HG03159 (cell line): ENCODE results near the gene ATP11C.
"Not testable (repeated sequence)": the region's sequence is repeated elsewhere in the genome, so short reads cannot be mapped to it uniquely, and the experiment has no call there.

Experiments
- ATAC-seq: cut with Tn5 transposase; IDR thresholded peaks from one replicate; pipeline ENCODE4 v1.9.1; 2021; ENCODE audit warnings: mild to moderate bottlenecking, moderate library complexity; ENCODE audit not compliant: unreplicated experiment

The ATP11C gene

GRCh38 chrX:139736151-139736550 is 196.7 kb downstream of the ATP11C start:
- no peak for ATAC-seq

DNA sequence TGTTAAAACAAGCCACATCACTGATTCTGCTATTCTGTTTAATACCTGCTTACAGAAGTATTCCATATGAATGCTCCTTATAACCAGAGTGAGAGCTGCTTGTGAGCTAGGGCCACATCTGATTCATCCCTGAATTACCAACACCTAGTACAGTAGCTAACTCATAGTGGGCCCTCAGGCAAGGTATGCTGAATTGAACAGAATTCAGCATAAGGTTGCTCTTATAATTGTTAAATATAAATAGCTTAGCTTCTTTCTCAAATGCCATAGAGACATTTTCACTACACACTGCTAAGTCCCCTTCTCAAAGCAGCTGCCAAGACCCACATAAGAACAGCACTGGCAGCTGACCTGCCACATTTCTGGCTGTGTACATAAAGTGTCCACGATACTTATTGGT is 197.9 kb downstream of the ATP11C start:
- no peak for ATAC-seq

- peak; percentile 85 for ATAC-seq
Measured at GRCh38 chrX:139725720-139726119, 207.1 kb downstream of the ATP11C start.

DNA sequence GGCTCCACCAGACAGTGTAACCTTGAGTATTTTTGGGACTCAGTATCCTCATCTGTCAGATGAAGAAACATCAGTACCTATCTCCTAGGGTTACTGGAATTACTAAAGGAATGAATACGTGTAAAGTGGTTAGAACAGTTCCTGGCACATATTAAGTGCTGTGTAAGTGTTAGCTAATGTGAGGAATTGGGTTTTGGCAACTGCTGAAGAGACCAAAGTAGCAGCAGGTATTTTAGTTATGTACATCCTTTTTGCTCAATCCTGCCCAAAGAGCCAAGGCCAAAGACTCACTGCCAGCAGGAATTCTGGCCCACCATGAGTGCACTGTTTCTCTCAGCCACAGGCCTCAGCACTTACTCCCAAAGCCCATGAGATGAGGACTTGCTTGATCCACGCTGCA is 208.2 kb downstream of the ATP11C start:
- no peak for ATAC-seq

GRCh38 chrX:139720979-139721378 is 211.9 kb downstream of the ATP11C start:
- ATAC-seq = no peak

GRCh38 chrX:139720136-139720535 is 212.7 kb downstream of the ATP11C start:
- no peak for ATAC-seq

DNA sequence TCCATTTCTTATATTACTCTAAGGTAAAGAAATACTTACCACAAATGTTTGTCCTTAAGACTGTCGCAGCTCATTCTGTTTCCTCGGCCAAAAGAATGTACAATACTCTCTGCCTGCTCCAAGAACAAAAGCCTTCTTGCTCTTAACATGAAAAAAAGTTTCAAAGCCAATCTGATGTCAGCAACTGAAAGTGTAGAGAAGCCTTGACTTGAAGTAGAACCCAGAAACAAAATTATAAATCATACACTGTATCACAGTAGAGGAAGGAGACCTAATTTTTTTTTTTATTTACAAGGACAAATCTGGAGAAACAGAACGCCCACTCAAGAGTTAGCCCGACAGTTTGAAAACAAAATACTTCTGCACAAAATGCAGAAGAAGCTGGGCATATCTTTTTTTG is 224.8 kb downstream of the ATP11C start, which contains the start of gene MCF2:
Gene MCF2 (minus strand): TSS at position 101 of the 400 bp plus-strand sequence. CDS start 56,423 bp downstream, outside the sequence.
- no peak for ATAC-seq

DNA sequence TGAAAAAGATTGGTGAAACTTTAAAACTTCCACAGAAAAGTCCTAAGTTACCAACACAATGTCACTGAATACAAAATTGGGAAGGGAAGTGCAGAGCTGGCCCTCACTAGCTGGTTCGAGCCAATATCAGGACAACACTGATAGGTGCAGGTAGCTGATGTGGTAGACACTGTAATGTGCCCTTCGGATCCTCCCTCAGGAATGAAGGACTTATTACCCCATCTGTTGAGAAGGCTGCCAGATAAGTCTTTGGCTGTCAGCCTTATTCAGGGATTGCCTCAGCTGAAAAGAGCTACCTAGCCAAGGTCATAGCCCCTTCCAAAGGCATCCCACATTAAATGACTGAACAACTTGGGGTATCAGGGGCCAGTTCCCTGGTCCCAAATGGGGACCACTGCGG is 230.2 kb downstream of the ATP11C start:
- ATAC-seq = no peak

- no peak for ATAC-seq
Measured at GRCh38 chrX:139692908-139693307, 239.9 kb downstream of the ATP11C start.

GRCh38 chrX:139692506-139692849 is 240.4 kb downstream of the ATP11C start:
- no peak for ATAC-seq

GRCh38 chrX:139691843-139692505 is 240.9 kb downstream of the ATP11C start:
- no peak for ATAC-seq

GRCh38 chrX:139691493-139691842 is 241.4 kb downstream of the ATP11C start:
- no peak for ATAC-seq

DNA sequence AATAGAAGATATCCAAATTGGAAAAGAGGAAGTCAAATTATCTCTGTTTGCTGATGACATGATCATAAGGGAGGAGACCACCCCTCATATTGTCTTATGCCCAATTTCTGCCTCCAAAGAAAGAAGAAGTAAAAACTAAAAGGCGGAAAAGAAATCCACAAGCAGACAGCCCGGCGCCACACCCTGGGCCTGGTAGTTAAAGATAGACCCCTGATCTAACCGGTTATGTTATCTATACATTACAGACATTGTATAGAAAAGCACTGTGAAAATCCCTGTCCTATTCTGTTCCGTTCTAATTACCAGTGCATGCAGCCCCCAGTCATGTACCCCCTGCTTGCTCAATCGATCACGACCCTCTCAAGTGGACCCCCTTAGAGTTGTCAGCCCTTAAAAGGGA is 247.7 kb downstream of the ATP11C start:
- not testable (repeated sequence) for ATAC-seq

DNA sequence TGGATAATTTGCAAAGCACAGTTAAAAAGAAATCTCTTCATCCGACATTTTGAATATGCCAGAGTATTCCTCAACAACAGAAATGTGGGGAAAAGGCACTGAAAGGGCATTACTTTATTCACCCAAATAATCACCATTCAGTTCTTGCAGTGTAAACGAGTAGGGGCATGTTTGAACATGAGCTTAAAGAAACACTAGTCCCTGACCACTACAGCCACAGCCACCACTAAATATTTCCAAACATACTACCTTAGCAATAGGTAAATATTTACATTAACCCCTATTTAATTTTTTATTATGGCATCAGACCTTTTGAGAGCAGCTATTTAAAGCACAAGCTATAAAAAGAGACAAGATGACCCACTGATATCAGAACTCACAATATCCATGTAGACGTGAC is 252.5 kb downstream of the ATP11C start:
- no peak for ATAC-seq
